Fibroblast of mammary gland (primary cell): ENCODE measurements around the gene PLXNA4.
A peak's percentile ranks its signal among the peaks of the same experiment; 100 is the strongest.

ENCODE experiments used
- DNase-seq: peaks from one replicate; pipeline ENCODE4 v3.0.0-alpha.2; 2010; ENCODE audit warnings: low read depth
- H3K4me3 ChIP-seq: 2 replicates; pipeline ENCODE4 v1.5.1; 2011; ENCODE audit warnings: low read depth, mild to moderate bottlenecking, low read length, moderate library complexity; ENCODE audit not compliant: control insufficient read depth
- TF ChIP-seq, protein P1 (sequence below): conservative IDR thresholded peaks from 2 replicates; pipeline ENCODE4 v1.5.1; 2011; ENCODE audit warnings: low read depth, low read length, inconsistent platforms; ENCODE audit not compliant: control insufficient read depth, insufficient read depth

The PLXNA4 gene

DNA sequence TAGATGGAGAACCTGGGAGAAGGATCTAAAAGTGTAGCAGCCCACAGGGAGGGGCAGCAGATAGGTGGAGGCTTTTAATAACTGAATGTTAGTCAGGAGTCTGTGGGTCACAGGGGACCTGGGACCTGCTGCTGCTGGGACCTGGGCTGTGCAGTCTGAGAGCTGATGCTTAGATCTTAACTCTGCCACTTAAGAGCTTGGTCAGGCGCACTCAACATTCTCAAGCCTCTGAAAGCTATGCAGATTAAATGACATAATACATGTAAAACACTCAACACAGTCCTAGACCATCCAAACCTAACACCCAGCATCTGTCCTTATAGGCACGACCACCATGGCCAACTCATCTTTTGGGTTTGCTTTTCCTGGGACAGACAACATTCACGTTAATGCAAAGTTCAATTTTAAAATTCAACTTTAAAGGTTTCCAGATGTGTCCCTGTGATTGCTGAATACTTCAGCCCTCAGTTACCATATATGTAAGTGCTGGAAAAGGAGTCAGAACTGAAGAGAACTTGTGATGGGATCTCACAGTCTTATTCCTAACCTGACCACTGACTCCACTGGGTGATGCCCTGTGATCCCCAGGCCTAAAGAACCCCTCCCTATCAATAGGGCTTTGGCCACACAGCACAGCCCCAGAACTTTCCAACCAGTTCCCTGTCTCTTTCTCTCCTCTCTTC, 321.0 kb downstream of the PLXNA4 start:
- H3K4me3 ChIP-seq: no peak overlapping the region
- DNase-seq: no peak
- TF ChIP-seq, protein P1, sequence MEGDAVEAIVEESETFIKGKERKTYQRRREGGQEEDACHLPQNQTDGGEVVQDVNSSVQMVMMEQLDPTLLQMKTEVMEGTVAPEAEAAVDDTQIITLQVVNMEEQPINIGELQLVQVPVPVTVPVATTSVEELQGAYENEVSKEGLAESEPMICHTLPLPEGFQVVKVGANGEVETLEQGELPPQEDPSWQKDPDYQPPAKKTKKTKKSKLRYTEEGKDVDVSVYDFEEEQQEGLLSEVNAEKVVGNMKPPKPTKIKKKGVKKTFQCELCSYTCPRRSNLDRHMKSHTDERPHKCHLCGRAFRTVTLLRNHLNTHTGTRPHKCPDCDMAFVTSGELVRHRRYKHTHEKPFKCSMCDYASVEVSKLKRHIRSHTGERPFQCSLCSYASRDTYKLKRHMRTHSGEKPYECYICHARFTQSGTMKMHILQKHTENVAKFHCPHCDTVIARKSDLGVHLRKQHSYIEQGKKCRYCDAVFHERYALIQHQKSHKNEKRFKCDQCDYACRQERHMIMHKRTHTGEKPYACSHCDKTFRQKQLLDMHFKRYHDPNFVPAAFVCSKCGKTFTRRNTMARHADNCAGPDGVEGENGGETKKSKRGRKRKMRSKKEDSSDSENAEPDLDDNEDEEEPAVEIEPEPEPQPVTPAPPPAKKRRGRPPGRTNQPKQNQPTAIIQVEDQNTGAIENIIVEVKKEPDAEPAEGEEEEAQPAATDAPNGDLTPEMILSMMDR: no peak

DNA sequence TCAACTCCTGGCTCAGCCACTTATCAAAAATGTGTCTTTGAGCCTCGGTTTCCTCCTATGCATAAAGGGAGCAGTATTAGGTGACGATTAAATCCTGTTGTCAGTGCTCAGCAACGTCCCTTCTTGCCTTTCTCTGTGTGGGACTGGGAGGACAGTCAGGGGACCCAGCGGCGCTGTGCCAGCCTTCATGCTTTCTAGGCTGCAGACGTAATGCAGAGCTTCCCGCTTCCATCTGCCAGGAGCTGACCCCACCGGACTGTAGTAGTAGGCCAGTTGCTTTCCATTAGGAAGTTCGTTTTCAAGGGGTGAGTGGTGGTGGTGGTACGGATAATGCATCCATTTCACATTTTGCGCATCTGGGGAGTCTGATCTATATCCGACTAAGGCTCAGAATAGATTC, 321.8 kb downstream of the PLXNA4 start:
- H3K4me3 ChIP-seq: no peak overlapping the region
- no peak for DNase-seq
- TF ChIP-seq, protein P1: no peak

DNA sequence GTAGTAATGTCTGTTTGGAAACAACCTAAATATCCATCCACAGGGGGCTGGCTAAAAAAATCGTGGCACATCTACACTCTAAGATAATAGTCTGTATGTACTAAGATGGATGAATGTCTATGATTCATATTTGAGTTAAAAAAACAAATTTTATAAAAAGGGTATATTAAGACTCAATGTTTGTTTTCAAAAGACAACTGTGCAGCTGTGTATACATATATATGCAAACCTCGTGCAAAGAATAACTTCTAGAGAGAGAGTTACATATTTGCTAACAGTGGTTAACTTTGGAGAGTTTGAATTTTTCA, 323.5 kb downstream of the PLXNA4 start:
- no peak for DNase-seq
- no peak overlapping the region for H3K4me3 ChIP-seq
- TF ChIP-seq, protein P1: no peak

DNA sequence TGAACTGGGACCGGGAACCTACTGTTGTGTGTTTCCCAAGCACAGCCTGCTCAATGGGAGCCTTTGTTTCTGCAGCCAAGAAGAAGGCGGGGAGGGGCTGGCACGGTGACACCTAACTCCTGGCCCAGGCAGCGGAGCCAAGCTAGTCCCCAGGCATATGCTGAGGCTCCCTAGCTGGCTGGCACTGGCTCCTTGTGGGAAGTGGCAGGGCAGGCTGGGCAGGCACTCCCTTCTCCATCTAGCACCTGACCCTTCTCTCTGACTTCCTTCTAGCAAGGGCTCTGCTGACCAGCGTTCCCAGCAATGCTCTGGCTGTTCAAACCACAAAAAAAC, 325.0 kb downstream of the PLXNA4 start:
- TF ChIP-seq, protein P1: no peak
- H3K4me3 ChIP-seq: no peak overlapping the region
- no peak for DNase-seq

- DNase-seq: no peak
- no peak overlapping the region for H3K4me3 ChIP-seq
- TF ChIP-seq, protein P1: no peak
Measured at GRCh38 chr7:132250480-132251326, 325.6 kb downstream of the PLXNA4 start.

GRCh38 chr7:132249256-132249971, 326.9 kb downstream of the PLXNA4 start:
- H3K4me3 ChIP-seq: no peak overlapping the region
- TF ChIP-seq, protein P1: peak; percentile 3
- DNase-seq: no peak
